ENCODE measurements around the gene SND1. TPM values are rescaled to one million over a fixed set of nuclear protein-coding genes. Genes with fewer than 3 reads are reported as not detected.

The SND1 gene
- total RNA-seq, 1 donor from 2014 or later = 232 TPM

DNA sequence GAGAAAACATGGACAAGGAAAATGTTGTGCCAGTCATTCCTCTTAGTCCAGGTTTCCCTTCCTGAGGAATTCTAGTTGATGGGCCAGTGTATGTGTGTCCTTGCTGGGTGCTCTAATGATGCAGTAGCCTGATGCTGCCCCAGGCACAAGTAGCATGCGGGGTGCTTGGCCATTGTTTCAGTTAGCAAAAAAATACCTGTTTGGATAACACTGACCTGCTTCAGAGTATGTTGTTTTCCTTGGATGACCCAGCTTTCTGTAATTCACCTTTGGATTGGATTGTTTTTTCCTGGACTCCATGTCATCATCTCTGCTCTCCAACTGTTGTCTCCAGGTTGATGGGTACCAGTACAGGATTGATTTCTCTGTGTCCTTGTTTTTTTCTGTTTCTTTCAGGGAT is 169.2 kb downstream of the SND1 start:
- Histone ChIP-seq H3K36me3 (ENCODE audit: control insufficient read depth, insufficient read depth, low read length) (no peaks in the 10 kb centered on the region), H3K4me3 (ENCODE audit: low read depth, low read length) (no peak overlapping the region), H3K27me3 (ENCODE audit: control insufficient read depth, insufficient read depth, low read length) (no peaks in the 10 kb centered on the region)
- DNase-seq (ENCODE audit: low read depth) (no peak), FAIRE-seq (no peak)
- TF ChIP-seq, protein P1, sequence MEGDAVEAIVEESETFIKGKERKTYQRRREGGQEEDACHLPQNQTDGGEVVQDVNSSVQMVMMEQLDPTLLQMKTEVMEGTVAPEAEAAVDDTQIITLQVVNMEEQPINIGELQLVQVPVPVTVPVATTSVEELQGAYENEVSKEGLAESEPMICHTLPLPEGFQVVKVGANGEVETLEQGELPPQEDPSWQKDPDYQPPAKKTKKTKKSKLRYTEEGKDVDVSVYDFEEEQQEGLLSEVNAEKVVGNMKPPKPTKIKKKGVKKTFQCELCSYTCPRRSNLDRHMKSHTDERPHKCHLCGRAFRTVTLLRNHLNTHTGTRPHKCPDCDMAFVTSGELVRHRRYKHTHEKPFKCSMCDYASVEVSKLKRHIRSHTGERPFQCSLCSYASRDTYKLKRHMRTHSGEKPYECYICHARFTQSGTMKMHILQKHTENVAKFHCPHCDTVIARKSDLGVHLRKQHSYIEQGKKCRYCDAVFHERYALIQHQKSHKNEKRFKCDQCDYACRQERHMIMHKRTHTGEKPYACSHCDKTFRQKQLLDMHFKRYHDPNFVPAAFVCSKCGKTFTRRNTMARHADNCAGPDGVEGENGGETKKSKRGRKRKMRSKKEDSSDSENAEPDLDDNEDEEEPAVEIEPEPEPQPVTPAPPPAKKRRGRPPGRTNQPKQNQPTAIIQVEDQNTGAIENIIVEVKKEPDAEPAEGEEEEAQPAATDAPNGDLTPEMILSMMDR (IDR thresholded peaks at IDR 0.05; ENCODE audit: insufficient read depth, low read length, severe bottlenecking) = no peak

GRCh38 chr7:127822822-127823508 is 171.0 kb downstream of the SND1 start:
- Histone ChIP-seq H3K36me3 (ENCODE audit: control insufficient read depth, insufficient read depth, low read length) (no peaks in the 10 kb centered on the region), H3K4me3 (ENCODE audit: low read depth, low read length) (no peak overlapping the region), H3K27me3 (ENCODE audit: control insufficient read depth, insufficient read depth, low read length) (no peaks in the 10 kb centered on the region)
- DNase-seq (ENCODE audit: low read depth) (peak; percentile 89), FAIRE-seq (peak; percentile 28)
- TF ChIP-seq, protein P1 (IDR thresholded peaks at IDR 0.05; ENCODE audit: insufficient read depth, low read length, severe bottlenecking) = no peak

DNA sequence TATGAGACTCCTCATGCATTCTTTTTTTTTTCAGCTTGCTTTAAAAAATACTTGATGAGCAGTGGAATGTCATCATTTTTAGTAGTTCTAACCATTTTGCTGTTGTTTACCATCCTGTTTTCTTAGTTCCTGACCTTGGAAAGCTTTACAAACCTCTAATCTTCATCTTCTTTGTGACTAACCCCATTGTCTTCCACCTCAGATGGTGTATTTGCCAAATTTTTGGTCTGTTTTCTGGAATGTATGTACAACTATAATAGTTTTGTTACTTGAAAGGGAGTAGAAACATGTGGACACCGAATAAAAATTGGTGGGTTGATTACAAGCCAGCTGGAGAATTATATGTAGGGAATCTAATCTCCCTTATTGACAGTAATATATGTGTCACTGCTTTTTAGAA is 172.7 kb downstream of the SND1 start:
- FAIRE-seq = no peak
- H3K27me3 ChIP-seq (ENCODE audit: control insufficient read depth, insufficient read depth, low read length) = no peaks in the 10 kb centered on the region
- TF ChIP-seq, protein P1 (IDR thresholded peaks at IDR 0.05; ENCODE audit: insufficient read depth, low read length, severe bottlenecking) = no peak
- no peaks in the 10 kb centered on the region for H3K36me3 ChIP-seq (ENCODE audit: control insufficient read depth, insufficient read depth, low read length)
- DNase-seq (ENCODE audit: low read depth) = no peak
- H3K4me3 ChIP-seq (ENCODE audit: low read depth, low read length) = no peak overlapping the region

DNA sequence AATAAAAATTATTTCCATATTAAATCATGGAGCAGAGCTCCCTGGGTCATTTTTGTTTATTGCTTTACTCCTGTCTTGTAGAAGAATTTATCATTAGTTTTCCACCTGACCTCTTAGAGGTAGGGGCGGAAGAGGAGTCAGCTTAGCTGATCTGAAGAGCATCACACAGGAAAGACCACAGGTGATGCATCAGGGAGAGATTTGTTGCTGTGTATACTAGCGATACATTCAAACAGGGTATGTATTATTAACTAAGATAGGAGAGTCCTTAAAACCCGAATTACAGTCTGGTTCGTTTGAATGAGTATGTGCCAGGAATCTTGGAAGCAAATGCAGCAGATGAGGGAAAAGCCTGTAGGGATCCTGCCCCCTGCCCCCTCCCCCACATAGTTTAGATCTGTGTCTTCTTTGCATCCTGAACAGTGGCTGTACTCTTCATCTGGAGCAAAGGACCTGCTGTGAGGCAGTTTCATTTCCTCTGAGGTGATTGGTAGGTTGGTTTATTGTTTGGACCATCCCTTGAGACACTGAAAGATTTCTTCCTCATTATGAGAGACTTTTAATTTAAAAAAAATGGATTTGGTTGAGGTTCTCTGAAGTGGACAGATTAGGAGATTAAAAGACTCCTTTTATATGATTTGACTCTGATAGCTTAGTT is 177.0 kb downstream of the SND1 start:
- FAIRE-seq = no peak
- Histone ChIP-seq H3K36me3 (ENCODE audit: control insufficient read depth, insufficient read depth, low read length) (no peaks in the 10 kb centered on the region), H3K27me3 (ENCODE audit: control insufficient read depth, insufficient read depth, low read length) (no peaks in the 10 kb centered on the region), H3K4me3 (ENCODE audit: low read depth, low read length) (no peak overlapping the region)
- TF ChIP-seq, protein P1 (IDR thresholded peaks at IDR 0.05; ENCODE audit: insufficient read depth, low read length, severe bottlenecking) = no peak
- DNase-seq (ENCODE audit: low read depth) = no peak

DNA sequence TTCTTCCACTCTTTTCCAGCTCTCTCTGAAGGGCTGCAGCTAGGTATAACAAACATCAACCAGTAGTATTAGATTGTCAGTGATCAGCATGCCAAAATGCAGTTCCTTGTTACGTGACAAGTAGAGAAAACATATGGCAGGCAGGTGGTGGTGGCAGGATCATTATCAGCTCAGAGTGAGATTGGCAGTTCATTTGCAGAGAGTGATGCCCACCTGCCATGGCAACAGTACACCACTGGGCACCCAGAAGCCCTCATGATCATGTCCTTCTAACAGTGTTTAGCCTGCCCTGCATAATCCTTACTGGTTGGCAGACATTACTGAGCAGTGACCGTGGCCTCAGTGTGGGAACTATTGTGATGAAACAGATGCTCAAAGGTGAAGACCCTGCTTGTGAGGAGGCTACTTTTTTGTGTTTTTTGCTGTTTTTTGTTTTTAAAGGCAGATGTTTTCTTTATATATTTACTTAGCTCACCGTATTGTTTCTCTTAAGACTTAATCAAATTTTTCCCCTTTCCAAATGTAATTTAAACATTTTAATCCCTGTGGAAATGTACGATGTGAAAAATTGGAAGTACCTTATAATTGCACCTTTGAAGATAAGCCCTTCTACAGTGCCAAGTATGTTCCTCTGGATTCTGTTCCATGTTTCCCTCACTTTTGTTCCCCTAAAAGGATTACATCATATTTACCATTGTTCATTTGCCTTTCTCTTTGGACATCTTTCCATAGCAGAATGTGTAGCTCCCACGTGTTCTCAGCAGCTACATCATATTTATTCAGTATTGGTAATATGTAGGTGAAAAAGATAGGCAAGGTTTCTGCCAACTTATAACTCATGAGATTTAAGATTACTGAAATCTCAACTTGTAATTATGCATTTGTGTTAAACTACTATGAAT is 179.6 kb downstream of the SND1 start:
- TF ChIP-seq, protein P1 (IDR thresholded peaks at IDR 0.05; ENCODE audit: insufficient read depth, low read length, severe bottlenecking) = no peak
- H3K27me3 ChIP-seq (ENCODE audit: control insufficient read depth, insufficient read depth, low read length) = no peaks in the 10 kb centered on the region
- no peaks in the 10 kb centered on the region for H3K36me3 ChIP-seq (ENCODE audit: control insufficient read depth, insufficient read depth, low read length)
- FAIRE-seq (no peak), DNase-seq (ENCODE audit: low read depth) (no peak)
- no peak overlapping the region for H3K4me3 ChIP-seq (ENCODE audit: low read depth, low read length)

All from bronchial epithelial cell (primary cell).